ENCODE measurements around the gene ZFP36.

ZFP36 gene

DNA sequence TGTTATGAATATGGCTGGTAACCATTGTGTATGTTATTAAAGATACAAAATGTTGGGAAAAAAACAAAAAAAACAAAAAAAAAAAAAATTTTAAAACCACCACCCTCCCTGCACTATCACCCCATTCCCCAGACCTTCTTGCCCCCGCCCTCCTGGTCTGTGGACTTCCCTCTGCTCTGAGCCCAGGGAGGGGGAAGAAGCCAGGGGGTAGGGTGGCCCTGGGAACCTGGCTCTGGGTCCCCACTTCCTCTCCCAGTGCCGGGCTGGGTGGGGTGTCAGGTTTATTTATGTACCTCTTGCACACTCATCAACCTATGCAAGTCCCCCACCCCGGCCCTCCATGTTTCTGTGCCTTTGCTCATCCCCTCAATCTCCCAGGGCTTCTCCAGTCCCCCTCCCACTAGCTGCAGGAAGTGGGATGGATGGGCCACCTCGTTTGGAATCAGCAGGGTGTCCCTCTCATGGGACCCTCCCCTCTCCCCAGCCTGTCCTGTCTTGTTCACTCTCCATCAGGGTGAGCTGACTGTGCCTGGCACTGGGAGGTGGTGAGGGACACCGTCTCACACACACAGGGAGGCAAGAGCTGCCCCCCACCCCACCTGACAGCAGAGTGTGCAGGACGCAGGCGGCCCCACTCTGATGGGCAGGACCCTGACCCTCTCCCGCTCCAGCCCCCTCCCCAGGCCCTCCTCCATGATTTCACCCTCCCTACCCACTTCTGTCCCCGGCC is 21.6 kb upstream of the ZFP36 start:
- no peak for FAIRE-seq

DNA sequence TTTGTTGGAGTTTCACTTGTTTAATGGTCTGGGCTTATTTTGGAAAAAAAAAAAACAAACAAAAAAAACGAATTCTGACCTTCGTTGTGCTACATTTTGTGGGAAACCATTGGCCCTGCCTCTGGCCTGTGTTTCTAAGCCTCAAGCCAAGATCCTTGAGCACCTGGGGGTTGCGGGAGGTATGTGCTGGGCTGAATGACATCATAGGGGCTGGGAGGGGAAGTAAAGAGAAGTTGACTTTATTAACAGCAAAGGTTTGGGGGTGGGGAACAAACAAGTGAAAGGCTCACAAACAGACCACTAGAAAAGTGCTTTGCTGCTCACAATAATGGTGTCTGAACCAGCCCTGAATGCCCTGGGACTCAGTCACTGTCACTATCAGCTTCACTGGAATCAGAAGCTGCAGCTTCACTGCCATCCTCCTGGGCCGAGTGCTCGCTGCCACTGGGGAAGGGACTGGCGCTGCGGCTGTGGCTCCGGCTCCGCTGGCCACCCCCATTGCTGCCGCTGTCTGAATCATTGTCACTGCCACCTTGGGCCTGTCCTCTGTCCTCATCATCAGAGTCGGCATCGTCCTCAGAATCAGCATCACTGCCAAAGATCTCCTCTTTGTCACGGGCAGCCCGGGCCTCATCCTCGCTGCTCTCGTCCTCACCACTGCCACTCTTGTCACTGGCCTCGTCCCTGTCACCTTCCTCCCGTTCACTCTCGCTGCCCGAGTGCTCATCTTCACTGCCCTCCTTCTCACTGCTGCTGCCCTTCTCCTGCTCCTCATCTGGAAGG is 20.8 kb upstream of the ZFP36 start:
- no peak for FAIRE-seq

DNA sequence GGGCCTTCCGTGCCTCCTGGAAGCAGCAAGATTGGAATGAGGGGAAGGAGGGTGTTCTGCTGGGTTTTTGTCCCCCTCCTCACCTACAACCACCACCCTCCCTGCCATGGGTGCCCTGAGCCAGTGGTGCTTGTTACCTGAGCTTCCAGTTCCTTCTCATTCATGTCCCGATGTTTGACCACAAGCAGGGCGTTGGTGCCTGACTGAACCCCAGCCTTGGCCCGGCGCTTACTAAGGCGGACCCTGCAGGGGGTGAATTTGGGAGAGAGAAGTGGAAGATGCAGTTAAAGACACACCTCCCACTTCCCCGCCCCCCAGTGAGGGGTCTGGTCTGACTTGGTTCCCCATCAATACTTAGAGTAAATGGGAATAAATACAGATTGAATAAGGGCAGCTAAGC is 20.1 kb upstream of the ZFP36 start:
- no peak for FAIRE-seq

DNA sequence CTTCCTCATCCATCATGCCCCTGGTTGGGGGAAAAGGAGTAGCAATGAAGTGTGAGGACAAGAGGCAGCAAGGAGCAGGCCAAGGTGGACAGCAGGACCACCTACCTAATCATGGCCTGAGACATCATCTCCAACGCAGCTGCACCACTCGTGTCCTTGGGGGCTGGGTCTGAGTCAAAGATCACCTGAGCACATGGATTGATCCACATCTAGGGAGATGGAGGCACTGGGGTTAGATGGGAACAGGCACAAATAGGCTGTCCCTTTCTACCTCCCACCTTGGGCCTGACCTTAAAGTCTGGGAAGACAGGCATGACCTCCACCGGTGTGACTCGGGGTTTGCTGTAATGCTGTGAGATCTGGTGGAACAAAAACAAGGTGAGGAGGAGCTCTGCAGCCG is 18.0 kb upstream of the ZFP36 start:
- no peak for FAIRE-seq

DNA sequence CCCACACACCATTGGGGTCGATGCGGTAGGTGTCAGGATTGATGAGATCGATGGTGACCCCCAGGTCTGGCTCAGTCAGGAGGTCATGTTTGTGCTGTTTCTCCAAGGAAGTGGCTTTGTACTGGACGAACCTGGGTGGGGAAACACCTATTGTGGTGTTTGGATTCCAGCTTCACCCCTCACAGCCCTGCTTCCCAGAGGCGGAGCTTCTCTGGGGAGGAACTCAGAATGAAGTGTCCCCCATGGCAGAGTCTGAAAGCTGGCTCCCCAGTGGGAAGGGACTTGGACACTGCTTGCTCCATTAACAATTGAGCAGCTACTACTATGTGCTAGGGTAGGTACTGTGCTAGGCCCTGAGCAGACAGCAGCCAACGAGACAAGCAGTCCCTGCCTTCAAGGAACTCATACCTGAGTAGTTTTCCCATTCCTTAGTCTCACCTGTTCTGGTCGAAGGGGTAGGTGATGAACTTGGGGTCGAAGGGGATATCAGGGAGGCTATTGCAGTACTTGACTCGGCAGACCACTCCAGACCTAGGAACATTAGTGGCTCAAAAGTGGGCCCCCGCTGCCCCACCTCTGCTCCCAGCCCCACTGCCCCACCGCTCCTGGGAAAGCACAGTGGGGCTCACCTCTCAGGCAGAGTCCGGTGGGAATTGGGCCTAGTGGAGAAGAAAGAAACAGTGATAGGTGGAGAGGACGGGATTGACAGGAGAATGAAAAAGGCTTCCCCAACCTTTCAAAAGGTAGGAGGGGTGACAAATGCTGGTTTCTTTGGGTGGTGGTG is 16.8 kb upstream of the ZFP36 start:
- FAIRE-seq = no peak

DNA sequence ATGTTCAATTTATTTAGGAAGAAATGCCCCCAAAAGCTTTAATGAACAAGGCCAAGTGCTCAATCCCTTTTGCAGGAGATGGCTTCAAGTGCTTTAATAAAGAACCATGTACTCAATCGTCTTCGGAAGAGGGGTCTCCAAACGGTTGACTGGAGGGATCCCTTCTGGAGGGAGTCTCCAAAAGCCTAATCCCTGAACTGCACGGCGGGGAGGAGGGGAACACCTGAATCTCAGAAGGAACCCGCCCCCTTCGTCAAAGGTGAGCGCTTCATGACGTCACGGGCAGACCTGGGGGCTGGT is 16.2 kb upstream of the ZFP36 start:
- FAIRE-seq = no peak

DNA sequence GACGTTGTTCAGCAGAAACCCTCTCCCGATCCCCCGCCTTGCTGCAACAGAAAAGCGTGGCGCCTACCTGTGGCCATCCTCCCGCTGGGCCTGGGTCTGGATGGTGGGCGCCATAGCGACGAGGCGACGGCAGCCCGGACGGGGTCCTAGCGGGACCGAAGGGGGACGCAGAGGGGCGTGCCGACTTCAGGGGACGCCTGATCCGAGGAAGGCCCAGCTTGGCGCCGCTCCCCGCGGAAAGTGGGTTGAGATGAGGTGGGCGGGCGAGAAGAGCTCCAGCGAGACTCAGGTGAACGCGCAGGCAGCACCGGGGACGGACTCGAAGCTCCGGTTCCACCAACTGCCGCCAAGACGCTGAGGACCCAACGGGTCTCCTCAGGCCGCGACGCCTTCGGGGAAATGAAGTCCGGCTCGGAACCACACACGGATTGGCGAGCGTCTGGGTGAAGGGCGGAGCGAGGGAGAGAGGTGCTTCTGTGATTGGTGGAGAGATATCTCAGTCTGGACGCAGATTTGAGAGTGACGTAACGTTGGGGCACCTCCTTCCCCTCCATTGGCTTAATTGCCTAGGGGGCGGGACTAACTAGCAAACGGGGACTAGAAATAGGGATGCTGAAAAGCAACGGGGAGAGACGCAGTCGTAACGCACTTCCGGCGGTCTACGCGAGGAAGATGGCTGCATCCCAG is 15.8 kb upstream of the ZFP36 start, which contains the start of the genes MED29 and PAF1:
TSS of gene MED29 (plus strand) at position 628 of the 687 bp plus-strand sequence. CDS start at position 673, 45 bp downstream.
TSS of gene PAF1 (minus strand) at position 356 of the 687 bp plus-strand sequence. CDS start at position 114, 242 bp downstream.
- peak; percentile 98 for FAIRE-seq

DNA sequence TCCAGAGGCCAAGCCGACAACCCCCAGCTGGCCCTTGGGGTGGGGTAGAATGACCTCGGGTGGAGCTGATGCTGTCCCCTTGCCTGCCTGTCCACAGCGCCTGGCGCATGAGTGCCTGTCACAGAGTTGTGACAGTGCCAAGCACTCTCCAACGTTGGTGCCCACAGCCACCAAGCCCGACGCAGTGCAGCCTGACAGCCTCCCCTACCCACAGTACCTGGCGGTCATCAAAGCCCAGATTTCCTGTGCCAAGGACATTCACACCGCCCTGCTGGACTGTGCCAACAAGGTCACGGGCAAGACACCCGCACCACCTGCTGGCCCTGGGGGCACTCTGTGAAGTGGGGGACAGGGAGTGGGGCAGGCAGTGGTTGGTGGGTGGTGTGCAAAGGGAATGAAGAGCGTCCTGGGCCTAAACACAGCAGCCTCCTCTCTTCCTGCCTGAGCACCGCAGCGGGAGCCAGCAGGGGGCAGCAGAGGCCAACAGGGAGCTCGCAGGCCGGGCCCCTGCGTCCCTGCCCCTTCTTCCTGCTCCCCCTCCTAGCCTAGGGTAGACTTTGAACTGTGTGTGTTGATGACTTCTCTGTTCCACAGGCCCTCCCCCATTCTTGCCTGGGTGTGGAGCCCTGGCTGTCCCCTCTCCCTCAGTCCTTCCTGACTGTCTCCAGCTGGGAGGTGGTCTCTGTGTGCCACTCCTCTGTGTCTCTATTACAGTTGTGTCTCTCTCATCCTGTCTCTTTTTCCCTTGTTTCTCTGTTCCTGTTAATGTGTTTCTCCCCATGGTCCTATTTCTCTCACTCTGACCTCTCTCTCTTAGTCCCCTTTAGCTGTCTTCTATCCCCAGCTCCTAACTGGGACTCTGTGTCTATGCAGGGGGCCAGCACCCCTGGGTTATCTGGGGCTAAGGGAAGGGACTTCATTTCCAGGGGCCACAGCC is 9.0 kb upstream of the ZFP36 start:
- FAIRE-seq = no peak

DNA sequence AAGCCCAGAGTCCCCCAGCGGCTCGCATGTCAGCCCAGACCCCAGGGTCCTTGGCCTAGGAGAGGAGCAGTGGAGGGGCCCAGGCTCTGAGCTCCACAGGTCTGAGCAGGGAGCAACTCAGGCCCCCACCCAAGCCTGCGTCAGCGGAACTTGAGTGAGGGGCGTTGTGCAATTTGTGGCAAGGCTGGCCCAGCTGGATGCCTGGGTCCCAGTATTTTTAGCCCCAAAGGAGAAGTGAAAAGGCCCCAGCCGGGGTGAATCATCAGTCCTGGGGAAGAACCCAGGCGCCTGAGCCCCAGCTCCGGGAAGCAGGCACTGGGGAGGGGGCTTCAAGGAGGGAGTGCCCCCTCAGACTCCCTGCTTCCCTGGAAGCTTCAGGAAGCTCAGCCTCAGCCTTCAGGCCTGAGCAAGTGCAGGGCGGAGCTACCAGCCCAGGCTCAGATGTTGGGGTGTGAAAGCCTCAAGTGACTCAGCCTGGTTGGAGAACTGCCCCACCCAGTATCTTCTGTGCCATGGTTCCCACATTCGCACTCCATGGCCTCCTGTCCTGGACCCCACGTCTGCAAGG is 8.3 kb upstream of the ZFP36 start:
- FAIRE-seq = no peak

DNA sequence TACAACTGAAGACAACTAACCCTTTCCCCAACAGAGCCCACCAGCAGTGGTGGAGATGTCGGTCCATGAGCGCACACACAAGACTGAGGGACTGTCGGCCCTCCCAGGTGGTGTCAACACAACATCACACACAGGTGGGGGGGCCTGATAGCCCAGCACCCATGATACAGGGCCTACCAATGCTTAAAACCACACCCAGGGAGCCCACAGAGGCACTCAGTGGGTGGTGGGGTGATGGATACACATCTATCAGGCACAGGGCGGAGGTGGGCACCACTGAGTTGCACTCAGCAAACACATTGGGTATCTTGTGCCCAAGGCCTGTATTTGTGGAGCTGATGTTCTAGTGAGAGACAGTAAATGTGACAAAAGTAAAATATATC is 7.0 kb upstream of the ZFP36 start:
- FAIRE-seq = no peak

DNA sequence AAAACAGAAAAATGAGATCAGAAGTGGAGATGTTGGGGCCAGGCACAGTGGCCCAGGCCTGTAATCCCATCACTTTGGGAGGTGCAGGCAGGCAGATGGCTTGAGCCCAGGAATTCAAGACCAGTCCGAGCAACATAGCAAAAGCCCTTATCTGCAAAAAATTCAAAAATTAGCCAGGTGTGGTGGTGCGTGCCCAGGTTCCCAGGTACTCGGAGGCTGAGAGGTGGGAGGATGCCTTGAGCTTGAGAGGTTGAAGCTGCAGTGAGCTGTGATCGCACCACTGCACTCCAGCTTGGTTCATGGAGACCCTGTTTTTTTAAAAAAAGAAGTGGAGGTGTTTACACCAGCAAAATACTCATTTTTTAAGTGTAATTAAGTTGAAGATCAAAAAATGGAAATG is 6.6 kb upstream of the ZFP36 start:
- no peak for FAIRE-seq

DNA sequence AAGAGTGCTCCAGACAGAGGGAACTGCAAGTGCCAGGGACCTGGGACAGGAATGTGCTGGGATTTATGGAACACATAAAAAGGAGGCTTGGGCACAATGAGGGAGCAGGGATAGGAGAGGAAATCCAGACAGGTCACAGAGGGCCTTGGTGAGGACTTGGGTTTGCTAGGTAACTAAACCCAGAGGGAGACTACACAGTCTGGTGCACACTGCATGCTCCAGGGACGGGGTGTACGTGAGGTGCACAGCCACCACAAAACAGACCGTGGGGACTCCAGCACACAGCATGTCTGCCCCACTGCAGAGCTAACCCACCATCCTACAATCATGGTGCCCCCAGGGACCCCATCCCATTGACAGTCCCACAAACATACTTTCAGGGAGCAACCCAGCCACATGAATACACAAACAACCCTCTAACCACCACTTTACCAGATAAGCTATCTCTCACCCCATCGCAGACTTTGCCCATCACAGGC is 5.5 kb upstream of the ZFP36 start:
- FAIRE-seq = no peak

DNA sequence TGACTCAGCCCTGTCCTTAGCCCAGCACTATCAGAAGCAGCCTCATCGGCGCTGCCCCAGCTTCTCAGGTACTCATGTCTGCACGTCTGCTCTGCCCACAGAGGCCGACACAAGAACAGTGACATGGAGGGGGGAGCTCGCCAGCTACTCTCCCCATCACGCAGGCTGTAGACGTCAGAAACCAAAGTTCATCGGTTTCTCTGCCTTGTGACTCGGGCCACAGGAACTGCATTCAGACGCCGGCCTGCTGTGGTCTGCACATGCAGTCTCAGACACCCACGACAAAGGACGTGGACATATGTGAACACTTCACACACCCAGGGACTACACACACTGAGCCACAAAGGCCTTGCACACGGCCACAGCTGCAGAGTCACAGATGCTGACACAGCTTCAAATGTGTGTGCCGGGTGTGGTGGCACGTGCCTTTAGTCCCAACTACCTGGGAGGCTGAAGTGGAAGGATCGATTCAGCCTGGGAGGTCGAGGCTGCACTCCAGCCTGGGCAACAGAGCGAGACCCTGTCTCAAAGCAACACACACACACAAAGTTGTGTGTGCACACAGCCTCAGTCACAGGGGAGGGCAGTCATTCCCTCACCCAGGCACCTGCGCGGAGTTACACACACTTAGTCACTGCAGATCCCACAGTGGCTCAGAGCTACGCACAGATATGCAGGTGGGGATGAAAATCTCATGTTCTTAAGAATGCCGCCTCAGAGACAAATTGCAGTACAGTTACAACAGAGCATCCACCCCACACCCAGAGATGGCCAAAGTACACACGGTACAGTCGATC is 4.9 kb upstream of the ZFP36 start:
- no peak for FAIRE-seq

DNA sequence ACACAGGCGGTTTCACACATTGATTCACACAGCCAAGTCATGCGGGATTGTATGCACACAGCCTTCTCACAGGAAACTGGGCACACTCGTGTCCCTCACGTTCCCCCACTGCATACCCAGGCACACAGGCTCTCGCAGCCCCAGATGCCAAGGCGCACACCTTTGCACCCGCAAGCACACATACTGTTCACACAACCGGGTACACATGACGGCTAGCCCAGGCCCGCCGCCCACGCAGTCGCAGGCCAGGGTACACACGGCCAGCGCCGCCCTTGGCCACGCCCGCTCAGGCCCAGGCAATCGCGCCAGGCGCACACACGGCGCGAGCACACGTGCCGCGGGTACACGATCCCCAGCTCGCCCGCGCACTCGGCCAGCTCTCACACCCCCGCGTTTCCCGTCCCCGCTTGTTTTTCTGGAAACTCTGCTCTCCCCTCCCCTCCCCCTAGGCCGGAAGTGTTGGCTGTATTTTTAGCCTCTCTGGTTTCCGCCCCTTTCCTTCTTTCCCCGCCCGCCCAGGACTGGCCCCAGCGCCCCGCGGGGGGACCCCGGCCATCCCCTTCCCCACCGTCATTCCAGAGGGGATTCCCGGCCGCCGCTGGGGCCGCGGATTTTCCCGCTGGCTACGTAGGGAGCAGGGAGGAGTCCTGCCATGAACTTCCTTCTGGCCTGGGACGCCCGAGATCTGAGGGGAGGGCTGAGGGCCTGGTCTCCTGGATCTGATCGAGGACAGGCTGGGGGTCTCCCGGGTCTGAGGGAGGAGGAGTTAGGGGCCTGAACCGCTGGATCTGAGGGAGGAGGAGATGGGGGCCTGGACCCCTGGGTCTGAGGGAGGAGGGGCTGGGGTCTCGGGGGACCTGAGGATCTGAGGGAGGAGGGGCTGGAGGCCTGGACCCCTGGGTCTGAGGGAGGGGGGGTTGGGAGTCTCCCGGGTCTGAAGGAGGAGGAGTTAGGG is 4.0 kb upstream of the ZFP36 start:
- FAIRE-seq = no peak

DNA sequence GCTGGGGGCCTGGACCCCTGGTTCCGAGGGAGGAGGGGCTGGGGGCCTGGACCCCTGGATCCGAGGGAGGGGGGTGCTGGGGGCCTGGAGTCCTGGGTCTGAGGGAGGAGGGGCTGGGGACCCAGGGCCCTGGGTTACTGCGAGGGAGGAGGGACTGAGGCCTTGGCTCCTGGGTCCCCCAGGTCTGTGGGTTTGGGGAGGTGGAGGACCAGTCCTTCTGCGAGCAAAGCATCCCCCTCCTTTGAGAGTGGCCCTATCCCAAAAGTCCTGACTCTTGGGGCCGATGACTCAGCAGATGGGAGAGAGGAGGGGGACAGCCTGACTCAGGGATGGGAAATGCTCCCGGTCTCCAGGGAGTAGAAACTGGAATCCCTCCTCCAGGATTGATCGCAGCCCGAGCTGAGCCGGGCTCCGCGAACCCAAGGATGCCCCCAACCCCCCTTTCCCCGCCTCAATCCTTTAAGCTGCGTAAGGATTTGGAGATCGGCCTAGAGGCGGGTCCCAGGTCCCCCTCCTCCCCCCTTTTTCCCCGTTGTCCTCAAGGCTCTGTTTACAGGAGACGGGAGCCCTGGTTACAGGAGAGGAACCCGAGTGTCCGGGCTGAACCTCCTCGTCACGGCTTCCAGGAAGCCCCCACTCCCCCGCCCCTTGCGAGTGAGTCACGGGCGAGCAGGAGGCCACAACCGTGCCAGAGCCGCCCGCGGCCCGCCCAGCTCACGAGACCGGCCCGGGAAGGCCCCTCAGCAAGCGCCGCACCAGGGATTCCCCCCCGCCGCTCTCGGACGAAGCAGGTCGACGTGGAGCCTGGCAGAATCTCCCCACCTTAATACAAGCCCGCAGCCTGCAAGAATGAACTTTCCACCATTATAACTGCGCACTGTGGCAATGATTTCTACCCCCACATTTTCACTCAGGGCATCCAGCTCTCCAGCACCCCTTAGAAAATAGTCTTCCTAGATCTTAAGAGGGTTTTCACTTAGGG is 3.0 kb upstream of the ZFP36 start:
- no peak for FAIRE-seq

DNA sequence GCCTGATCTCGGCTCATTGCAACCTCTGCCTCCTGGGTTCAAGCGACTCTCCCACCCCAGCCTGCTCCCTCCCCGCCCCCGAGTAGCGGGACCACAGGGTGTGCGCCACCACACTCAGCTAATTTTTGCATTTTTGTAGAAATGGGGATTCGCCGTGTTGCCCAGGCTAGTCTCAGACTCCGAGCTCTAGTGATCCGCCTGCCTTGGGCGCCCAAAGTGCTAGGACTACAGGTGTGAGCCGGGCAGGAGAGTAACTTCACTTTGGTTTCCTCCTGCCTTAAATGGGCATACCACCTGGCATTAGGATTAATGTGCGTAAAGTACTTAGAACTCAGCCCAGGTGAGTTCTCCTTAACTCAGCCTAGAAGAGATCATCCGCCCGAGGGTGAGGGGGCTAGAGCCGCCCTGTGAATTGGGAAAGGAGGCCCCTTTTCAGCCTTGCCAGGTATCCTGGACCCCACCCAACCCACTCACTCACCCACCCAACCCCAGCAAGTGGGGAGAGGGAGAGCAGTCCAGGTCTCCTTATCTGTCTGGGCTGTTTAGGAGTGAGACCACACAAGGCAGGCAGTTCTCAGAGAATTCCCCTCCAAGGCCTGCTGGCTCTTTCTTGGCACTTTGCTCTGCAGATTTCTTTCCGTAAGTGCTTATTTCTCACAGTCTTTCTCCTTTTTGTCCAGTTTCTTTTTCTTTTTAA is 1.2 kb upstream of the ZFP36 start:
- no peak for FAIRE-seq

DNA sequence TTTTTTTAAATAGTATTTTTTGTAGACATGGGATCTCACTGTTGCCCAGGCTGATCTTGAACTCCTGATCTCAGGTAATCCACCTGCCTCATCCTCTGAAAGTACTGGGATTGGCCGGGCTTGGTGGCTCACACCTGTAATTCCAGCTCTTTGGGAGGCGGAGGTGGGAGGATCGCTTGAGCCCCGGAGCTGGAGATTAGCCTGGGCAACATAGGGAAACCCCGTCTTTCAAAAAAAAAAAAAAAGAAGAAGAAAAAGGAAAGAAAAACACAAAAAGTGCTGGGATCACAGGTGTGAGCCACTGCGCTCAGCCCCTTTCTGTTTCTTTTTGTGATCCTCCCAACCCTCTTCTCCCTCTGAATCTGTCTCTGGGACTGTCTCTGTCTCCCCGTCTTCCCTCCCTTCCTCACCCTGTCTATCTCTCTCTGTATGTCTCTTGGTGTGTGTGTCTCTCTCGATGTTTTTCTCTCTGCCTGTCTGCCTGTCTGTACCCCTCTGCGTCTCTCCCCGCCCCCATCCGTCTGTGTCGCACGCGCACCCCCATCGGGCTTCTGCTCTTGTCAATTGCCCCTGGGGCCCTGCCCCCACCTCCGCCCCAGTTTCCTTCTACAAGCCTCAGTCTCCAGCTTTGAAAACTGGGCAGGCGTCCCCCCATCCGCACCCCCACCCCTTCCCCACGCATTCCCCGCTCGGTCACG is 540 bp upstream of the ZFP36 start:
- no peak for FAIRE-seq
